HG03460 (cell line): Measurements from ENCODE around the gene PET100.
"Not testable (repeated sequence)": the region's sequence is repeated elsewhere in the genome, so short reads cannot be mapped to it uniquely, and the experiment has no call there.

ENCODE experiments used
- ATAC-seq: cut with Tn5 transposase; IDR thresholded peaks from one replicate; pipeline ENCODE4 v1.9.1; 2021; ENCODE audit not compliant: unreplicated experiment

PET100 gene

GRCh38 chr19:7632340-7633203, 3.0 kb downstream of the PET100 start:
- no peak for ATAC-seq

- no peak for ATAC-seq
Observed at GRCh38 chr19:7633698-7634097, 4.1 kb downstream of the PET100 start, which contains the start of gene PCP2. TSS of gene PCP2 (minus strand) at chr19:7633719. CDS start at chr19:7633457, 262 bp downstream.

DNA sequence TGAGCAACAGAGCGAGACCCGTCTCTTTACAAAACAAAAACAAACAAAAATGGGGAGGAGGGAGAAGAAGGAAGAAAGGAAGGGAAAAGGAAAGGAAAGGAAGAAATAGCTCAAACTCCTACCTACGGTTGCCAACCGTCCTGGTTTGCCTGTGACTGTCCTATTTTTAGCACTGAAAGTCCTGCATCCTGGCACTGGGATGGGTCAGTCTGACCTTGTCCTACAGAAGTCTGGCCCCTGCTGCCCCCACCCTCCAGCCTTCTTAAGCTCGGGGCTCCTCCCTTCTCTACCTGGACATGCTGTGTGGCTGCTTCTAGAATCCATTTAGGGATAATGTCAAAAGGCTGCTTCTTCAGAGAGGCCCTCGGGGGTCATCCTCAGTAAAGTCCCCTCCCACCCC, 6.1 kb downstream of the PET100 start:
- ATAC-seq: no peak

DNA sequence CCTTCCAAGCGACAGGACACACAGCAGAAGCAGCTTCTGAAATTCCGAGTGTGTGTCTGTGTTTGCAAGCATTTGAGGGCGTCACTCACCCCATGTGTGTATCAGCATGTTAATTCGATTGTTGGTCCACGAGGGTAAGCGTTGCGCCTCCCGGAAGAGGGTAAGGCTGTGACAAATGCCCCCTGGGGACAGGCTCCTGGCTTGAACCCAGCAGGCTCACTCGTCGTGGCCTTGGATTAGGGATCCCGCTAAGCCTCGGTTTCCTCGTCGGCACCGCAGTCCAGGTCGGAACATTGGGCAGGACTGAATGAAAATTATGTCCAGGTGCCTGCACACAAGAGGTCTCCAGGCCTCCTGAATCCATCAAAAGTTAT, 6.7 kb downstream of the PET100 start:
- no peak for ATAC-seq

DNA sequence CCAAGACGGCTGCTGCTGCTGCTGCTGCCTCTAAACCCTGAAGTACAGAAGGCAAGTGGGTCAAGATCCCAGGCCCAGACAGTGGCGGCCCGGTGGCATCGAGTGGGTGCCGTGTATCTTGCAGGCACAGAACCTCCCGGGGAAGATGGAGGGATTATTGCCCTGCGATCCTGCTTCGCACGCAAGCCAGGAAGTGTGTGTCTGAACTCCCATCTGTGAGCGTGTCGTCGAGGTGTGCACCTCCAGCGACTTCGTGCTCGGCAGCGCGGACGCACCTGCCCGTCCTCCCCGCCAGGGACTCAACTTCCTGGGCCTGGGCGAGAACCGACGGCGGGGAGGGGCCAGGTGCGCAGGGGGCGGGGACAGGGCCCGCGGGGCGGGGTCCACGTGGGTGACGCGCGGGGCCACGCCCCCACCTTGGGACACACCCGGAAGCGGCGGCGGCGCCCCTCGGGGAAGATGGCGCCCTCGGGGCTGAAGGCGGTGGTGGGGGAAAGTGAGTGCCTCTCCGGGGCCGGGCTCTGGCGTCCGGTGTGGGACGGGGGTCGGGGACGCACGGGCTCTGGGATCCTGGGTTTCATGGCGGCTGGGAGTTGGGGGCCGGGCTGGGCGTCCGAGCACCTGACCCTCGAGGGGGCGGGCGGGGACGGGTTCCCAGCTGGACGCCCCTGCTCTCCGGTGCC, 7.2 kb downstream of the PET100 start, which contains the start of gene STXBP2:
TSS of gene STXBP2 (plus strand) at position 420 of the 683 bp plus-strand sequence. CDS start at position 460, 40 bp downstream.
- peak; percentile 56 for ATAC-seq

GRCh38 chr19:7637374-7638256, 8.0 kb downstream of the PET100 start:
- ATAC-seq: no peak

DNA sequence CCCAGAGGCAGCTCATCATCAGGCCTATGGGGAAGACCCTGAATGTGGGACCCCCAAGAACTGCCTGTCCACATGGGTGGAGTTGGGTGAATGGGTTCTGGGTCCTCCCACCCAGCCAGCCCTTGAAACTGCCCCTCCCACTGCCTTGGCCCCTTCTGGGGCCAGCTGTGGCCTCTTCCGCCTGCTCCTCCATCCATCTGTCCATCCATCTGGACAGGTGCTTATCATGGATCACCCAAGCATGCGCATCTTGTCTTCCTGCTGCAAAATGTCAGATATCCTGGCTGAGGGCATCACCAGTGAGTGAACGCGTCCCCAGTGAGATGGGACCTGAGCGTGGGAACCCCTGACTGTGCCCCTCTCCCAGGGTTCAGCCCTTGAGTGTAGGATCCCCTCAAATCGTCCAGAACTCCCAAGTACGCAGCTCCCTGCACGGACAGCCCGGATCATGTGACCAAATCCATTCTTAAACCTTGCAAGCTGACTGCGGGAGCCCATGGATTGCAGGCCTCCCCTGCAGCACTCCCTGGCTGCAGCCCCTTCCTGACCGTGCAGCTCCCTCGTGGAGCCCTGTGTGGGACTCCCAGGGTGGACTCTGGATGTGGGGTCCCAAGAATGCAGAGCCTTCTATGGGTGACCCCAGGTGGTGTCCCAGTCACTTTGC, 9.3 kb downstream of the PET100 start:
- no peak for ATAC-seq

GRCh38 chr19:7639863-7640348, 10.3 kb downstream of the PET100 start:
- no peak for ATAC-seq

DNA sequence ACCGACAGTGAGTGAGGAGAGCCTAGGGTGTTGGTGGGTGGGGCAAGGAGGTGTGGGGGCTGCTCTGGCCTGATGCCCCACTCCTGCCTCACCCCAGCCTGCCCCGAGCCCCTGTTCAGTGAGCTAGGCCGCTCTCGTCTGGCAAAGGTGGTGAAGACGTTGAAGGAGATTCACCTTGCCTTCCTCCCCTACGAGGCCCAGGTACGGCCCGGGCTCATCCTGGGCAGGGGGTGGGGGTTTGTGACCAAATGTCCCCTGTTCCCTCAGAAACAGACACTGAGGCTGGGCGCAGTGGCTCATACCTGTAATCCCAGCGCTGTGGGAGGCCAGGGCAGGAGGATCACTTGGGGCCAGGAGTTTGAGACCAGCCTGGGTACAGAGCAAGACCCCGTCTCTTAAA, 11.2 kb downstream of the PET100 start:
- no peak for ATAC-seq

DNA sequence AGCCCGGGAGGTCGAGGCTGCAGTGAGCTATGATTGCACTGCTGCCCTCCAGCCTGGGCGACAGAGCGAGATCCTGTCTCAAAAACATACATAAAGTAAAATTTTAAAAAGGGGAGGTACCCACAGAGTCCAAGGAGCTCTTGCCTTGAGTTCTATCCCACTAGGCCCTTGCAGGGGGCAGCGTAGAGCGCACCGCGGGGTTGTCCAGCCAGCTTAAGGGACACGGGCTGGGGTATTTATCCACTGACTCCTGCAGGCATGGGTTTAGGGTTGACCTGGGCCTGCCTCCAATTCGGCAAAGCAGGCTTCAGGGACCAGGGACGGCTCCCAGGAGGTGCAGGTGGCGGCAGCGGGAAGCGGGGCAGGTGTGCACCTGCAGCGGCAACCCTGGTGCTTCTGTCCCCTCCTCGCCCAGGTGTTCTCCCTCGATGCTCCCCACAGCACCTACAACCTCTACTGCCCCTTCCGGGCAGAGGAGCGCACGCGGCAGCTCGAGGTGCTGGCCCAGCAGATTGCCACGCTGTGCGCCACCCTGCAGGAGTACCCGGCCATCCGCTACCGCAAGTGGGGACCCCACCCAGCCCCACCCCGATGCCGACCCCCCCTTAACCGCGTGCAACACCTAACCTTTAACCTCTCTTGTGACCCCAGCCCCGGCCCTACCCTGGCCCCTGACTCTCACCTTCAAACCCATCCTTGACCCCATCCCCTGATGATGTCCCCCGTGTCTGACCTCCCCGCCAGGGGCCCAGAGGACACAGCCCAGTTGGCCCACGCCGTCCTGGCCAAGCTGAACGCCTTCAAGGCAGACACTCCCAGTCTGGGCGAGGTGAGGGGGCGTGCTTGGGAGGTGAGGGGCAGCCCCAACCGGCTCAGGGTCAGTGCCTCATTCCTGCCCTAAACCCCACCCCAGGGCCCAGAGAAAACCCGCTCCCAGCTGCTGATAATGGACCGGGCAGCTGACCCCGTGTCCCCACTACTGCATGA, 12.0 kb downstream of the PET100 start:
- no peak for ATAC-seq

- no peak for ATAC-seq
Observed at GRCh38 chr19:7642295-7643030, 12.9 kb downstream of the PET100 start.

DNA sequence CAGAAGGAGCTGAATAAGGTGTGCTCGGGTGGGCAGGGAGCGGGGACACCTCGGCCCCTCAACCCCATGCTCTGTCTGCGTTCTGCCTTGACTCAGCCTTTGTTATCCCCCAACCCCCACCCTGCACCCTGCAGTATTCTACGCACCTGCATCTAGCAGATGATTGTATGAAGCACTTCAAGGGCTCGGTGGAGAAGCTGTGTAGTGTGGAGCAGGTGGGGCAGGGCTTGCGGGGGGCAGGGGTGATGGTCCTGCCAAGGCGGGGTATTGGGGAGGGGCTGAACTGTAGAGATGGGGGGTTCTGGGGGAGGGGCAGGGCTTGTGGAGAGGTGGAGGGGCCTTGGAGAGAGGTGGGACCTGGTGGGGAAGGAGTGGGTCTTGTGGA, 13.4 kb downstream of the PET100 start:
- no peak for ATAC-seq

DNA sequence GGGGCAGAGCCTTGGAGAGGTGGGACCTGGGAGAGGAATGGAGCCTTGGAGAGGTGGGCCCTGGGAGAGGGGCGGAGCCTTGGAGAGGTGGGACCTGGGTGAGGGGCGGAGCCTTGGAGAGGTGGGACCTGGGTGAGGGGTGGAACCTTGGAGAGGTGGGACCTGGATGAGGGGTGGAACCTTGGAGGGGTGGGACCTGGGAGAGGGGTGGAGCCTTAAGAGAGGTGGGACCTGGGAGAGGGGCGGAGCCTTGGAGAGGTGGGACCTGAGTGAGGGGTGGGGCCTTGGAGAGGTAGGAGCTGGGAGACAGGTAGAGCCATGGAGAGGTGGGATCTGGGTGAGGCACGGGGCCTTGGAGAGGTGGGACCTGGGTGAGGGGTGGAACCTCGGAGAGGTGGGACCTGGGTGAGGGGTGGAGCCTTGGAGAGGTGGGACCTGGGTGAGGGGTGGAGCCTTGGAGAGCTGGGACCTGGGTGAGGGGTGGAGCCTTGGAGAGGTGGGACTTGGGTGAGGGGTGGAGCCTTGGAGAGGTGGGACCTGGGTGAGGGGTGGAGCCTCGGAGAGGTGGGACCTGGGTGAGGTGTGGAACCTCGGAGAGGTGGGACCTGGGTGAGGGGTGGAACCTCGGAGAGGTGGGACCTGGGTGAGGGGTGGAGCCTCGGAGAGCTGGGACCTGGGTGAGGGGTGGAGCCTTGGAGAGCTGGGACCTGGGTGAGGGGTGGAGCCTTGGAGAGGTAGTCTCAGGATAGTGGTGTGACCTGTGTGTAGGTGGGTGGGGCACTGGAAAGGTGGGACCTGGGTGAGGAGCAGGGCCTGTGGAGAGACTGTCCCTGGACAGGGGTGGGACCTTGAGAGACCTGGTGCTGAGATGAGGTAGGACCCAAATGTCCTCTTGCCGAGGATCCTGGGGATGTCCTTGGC, 14.3 kb downstream of the PET100 start:
- ATAC-seq: not testable (repeated sequence)

GRCh38 chr19:7644550-7644877, 14.9 kb downstream of the PET100 start:
- no peak for ATAC-seq

- no peak for ATAC-seq
Observed at GRCh38 chr19:7645163-7645562, 15.6 kb downstream of the PET100 start.

- ATAC-seq: no peak
Observed at GRCh38 chr19:7645656-7646425, 16.2 kb downstream of the PET100 start.

DNA sequence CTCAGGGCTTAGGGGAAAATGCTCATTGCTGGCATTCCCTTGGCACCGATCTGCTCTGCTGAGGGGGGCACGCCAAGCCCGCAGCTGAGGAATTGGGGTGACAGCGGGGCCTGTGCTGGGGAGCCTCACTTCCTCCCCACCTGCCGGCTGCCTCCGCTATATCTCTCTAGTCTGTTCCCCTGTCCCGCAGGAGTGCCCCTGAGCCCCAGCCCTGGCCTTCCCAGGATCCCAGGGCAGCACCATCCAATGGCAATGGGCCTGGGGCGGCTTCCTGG, 16.8 kb downstream of the PET100 start:
- no peak for ATAC-seq
